Caco-2 (cell line): ENCODE measurements around the gene CHAC2. TPM values are rescaled to one million over a fixed set of nuclear protein-coding genes. Genes with fewer than 3 reads are reported as not detected.

Source experiments
- BruUV-seq: library from RNA; stranded (reverse); fragments of 400-500 nt; replicated peaks from 2 replicates; lab custom pipeline; 2021; lab: Mats Ljungman, UMichigan
- CTCF ChIA-PET: fragments of 300-600 bp; sonication (Branson Sonifier 250); formaldehyde crosslinking; loops from one replicate; lab custom pipeline; 2022; ENCODE audit warnings: antibody characterized with exemption; lab: Charles Lee
- POLR2A ChIA-PET: fragments of 300-600 bp; sonication (Branson Sonifier 250); formaldehyde crosslinking; loops from one replicate; lab custom pipeline; 2022; ENCODE audit warnings: antibody characterized with exemption; lab: Charles Lee
- DNase-seq, 2 experiments: peaks; one replicate each; pipeline versions ENCODE4 v3.0.0 to v3.0.0-alpha.2; 2020 to 2022
- H3K27me3 ChIP-seq: replicated peaks from 2 replicates; pipeline ENCODE4 v1.6.0; 2011; ENCODE audit warnings: low read length; ENCODE audit not compliant: control insufficient read depth, insufficient read depth
- H3K36me3 ChIP-seq: 2 replicates; pipeline ENCODE4 v1.5.1; 2011; ENCODE audit warnings: low read length; ENCODE audit not compliant: control insufficient read depth, insufficient read depth
- H3K4me1 ChIP-seq: fragments of 250-450 bp; sonication (Bioruptor Pico); 2 replicates; pipeline ENCODE4 v1.5.1; 2020; ENCODE audit warnings: mild to moderate bottlenecking
- H3K4me3 ChIP-seq: 2 replicates; pipeline ENCODE4 v1.5.1; 2011; ENCODE audit warnings: low read depth, mild to moderate bottlenecking, control low read depth, low read length
- H3K9me3 ChIP-seq: fragments of 250-450 bp; sonication (Bioruptor Pico); 2 replicates; pipeline ENCODE4 v1.5.1; 2020; ENCODE audit warnings: mild to moderate bottlenecking, moderate library complexity
- H3K27ac Mint-ChIP-seq: one replicate; pipeline ENCODE4 v1.8.0; 2022; ENCODE audit warnings: mixed read lengths; ENCODE audit not compliant: unreplicated experiment
- H3K27me3 Mint-ChIP-seq: one replicate; pipeline ENCODE4 v1.8.0; 2022; ENCODE audit warnings: mixed read lengths; ENCODE audit not compliant: insufficient read depth, unreplicated experiment
- H3K36me3 Mint-ChIP-seq: one replicate; pipeline ENCODE4 v1.8.0; 2022; ENCODE audit warnings: mild to moderate bottlenecking, mixed read lengths; ENCODE audit not compliant: insufficient read depth, unreplicated experiment
- H3K4me1 Mint-ChIP-seq: one replicate; pipeline ENCODE4 v1.8.0; 2022; ENCODE audit warnings: low read depth, mixed read lengths; ENCODE audit not compliant: unreplicated experiment
- H3K4me3 Mint-ChIP-seq: one replicate; pipeline ENCODE4 v1.8.0; 2022; ENCODE audit warnings: mild to moderate bottlenecking, moderate library complexity, mixed read lengths; ENCODE audit not compliant: unreplicated experiment
- H3K9me3 Mint-ChIP-seq: one replicate; pipeline ENCODE4 v1.8.0; 2022; ENCODE audit warnings: mixed read lengths; ENCODE audit not compliant: unreplicated experiment
- intact Hi-C: fragments of 100-400 bp; cut with micrococcal nuclease; formaldehyde crosslinking; loops from one replicate; pipeline ENCODE4 v1.10.0; 2022; ENCODE audit not compliant: unreplicated experiment
- total RNA-seq: library from RNA; stranded (reverse); gene quantifications from 2 replicates; pipeline ENCODE4 v1.2.3, GENCODE V29; 2022
- TF ChIP-seq, protein P1 (sequence below), 2 experiments: fragments of 200-600 bp in 1 of 2; IDR thresholded peaks; 1 replicate in 1 of 2; 2 replicates in 1 of 2; pipeline versions ENCODE4 v1.5.1 to v1.8.0; 2011 to 2022; ENCODE audit warnings: antibody characterized with exemption in 1 of 2, control low read depth in 1 of 2, inconsistent platforms in 1 of 2, low read depth in 1 of 2, low read length in 1 of 2, mild to moderate bottlenecking in 1 of 2, moderate library complexity in 1 of 2; ENCODE audit not compliant: insufficient read depth in 1 of 2, severe bottlenecking in 1 of 2, unreplicated experiment in 1 of 2

The CHAC2 gene
- total RNA-seq, 1 experiment from 2014 or later: 3.9 TPM

DNA sequence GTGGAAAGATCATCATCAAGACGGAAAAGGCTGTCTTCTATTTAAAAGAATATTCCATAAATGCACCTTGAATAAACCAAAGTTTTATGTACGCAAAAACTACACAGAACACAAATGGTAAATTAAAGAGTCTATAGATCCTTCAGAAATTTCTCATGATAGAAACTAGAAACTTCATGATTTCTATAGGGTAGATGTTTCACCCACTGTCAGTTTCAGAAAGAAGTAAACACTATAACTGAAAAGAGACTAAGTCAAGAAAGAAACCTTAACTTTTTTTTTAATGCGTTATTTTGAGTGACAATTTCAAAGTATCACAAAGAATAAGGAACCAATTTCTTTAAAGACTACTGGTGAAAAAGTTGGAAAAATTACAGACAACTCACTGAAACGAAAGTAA lies 41.9 kb upstream of the CHAC2 start:
- TF ChIP-seq, protein P1, sequence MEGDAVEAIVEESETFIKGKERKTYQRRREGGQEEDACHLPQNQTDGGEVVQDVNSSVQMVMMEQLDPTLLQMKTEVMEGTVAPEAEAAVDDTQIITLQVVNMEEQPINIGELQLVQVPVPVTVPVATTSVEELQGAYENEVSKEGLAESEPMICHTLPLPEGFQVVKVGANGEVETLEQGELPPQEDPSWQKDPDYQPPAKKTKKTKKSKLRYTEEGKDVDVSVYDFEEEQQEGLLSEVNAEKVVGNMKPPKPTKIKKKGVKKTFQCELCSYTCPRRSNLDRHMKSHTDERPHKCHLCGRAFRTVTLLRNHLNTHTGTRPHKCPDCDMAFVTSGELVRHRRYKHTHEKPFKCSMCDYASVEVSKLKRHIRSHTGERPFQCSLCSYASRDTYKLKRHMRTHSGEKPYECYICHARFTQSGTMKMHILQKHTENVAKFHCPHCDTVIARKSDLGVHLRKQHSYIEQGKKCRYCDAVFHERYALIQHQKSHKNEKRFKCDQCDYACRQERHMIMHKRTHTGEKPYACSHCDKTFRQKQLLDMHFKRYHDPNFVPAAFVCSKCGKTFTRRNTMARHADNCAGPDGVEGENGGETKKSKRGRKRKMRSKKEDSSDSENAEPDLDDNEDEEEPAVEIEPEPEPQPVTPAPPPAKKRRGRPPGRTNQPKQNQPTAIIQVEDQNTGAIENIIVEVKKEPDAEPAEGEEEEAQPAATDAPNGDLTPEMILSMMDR (IDR thresholded peaks at IDR 0.05; ENCODE audit: insufficient read depth in 1 of 2, low read depth in 1 of 2, low read length in 1 of 2, severe bottlenecking in 1 of 2, unreplicated experiment in 1 of 2): no peak
- POLR2A ChIA-PET: no interaction called here
- no peak overlapping the region for H3K4me3 ChIP-seq
- no peaks in the 10 kb centered on the region for H3K36me3 ChIP-seq
- no peaks in the 10 kb centered on the region for H3K9me3 ChIP-seq
- no peak for DNase-seq
- no peaks in the 10 kb centered on the region for H3K27me3 ChIP-seq
- CTCF ChIA-PET: no interaction called here
- intact Hi-C loops: no loop called here
- H3K4me1 ChIP-seq: no peaks in the 10 kb centered on the region
- BruUV-seq: no TSS peak
- Mint-ChIP-seq H3K9me3 (no peaks in the 10 kb centered on the region), H3K36me3 (no peaks in the 10 kb centered on the region), H3K4me1 (no peaks in the 10 kb centered on the region), H3K27me3 (no peaks in the 10 kb centered on the region), H3K27ac (no peak overlapping the region), H3K4me3 (no peak overlapping the region)

DNA sequence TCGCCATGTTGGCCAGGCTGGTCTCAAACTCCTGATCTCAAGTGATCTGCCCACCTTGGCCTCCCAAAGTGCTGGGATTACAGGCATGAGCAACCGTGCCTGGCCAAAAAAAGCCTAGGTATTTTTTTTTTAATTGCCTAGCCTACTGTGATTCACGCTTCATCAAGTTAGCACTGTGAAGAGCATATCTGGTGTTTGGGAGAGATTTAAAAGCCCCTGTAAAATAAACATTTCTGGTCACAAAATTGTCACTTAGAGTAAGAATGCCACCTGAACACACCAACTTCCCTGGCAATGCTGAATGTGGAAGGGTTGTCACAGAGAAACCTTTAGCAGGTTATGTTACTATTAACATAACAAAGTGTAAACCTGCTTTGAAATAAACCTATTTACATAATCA lies 39.7 kb upstream of the CHAC2 start:
- Histone ChIP-seq H3K4me1 (no peaks in the 10 kb centered on the region), H3K27me3 (no peaks in the 10 kb centered on the region), H3K4me3 (no peak overlapping the region), H3K9me3 (no peaks in the 10 kb centered on the region), H3K36me3 (no peaks in the 10 kb centered on the region)
- ChIA-PET POLR2A (no interaction called here), CTCF (no interaction called here)
- BruUV-seq: no TSS peak
- DNase-seq: no peak
- intact Hi-C loops: no loop called here
- Mint-ChIP-seq H3K4me3 (no peak overlapping the region), H3K36me3 (no peaks in the 10 kb centered on the region), H3K4me1 (no peaks in the 10 kb centered on the region), H3K27me3 (no peaks in the 10 kb centered on the region), H3K9me3 (no peaks in the 10 kb centered on the region), H3K27ac (no peak overlapping the region)
- TF ChIP-seq, protein P1 (IDR thresholded peaks at IDR 0.05; ENCODE audit: insufficient read depth in 1 of 2, low read depth in 1 of 2, low read length in 1 of 2, severe bottlenecking in 1 of 2, unreplicated experiment in 1 of 2): no peak

DNA sequence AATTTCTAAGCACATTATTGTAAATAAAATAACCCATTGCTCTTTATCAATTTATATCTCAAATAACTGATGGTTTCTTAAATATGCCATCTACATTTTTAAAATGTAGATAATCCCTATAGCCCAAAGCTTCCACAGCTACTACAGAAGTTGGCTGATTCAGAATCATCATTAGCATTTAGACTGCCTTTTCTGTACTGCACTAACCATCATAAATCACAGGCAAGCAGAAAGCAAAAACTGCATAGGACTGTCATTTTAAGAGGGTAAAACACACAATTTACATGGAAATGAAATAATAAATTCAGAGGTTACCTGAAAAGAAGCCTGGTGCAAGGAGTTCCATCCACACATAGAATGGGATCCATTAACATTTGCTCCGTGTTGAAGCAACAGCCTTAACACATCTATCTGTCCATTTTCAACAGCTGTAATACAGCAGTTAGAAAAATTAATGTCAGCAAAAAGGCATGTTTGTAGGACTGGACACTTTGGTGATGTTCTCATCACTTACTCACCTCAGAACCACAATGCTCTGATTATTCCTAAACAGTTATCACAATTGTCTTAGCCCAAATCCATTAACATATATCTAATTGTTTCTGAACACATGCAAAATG lies 38.4 kb upstream of the CHAC2 start:
- Histone ChIP-seq H3K9me3 (no peaks in the 10 kb centered on the region), H3K4me3 (no peak overlapping the region), H3K4me1 (no peaks in the 10 kb centered on the region), H3K27me3 (no peaks in the 10 kb centered on the region), H3K36me3 (no peaks in the 10 kb centered on the region)
- H3K36me3 Mint-ChIP-seq: no peaks in the 10 kb centered on the region
- H3K27me3 Mint-ChIP-seq: no peaks in the 10 kb centered on the region
- ChIA-PET POLR2A (no interaction called here), CTCF (no interaction called here)
- no peak overlapping the region for H3K27ac Mint-ChIP-seq
- no peak for DNase-seq
- intact Hi-C loops: no loop called here
- H3K9me3 Mint-ChIP-seq: peaks cover 5% of the 10 kb centered on the region
- no peaks in the 10 kb centered on the region for H3K4me1 Mint-ChIP-seq
- BruUV-seq: no TSS peak
- H3K4me3 Mint-ChIP-seq: no peak overlapping the region
- TF ChIP-seq, protein P1 (IDR thresholded peaks at IDR 0.05; ENCODE audit: insufficient read depth in 1 of 2, low read depth in 1 of 2, low read length in 1 of 2, severe bottlenecking in 1 of 2, unreplicated experiment in 1 of 2): no peak
